H1 (cell line): ENCODE results near the gene RUNX1.

Experiments
- CREB1 ChIP-seq: IDR thresholded peaks from 2 replicates; pipeline ENCODE4 v1.6.1; 2012; ENCODE audit warnings: inconsistent platforms
- EP300 ChIP-seq, 2 experiments: IDR thresholded peaks; 1 replicate in 1 of 2; 2 replicates in 1 of 2; pipeline ENCODE4 v1.6.1; 2011 to 2012; ENCODE audit warnings: low read depth in 2 of 2, low read length in 2 of 2, mild to moderate bottlenecking in 2 of 2, borderline replicate concordance in 1 of 2, inconsistent platforms in 1 of 2, moderate library complexity in 1 of 2
- POLR2A ChIP-seq, 2 experiments: IDR thresholded peaks; 1 replicate in 1 of 2; 2 replicates in 1 of 2; pipeline ENCODE4 v1.6.1; 2011; ENCODE audit warnings: low read depth in 2 of 2, low read length in 2 of 2, mild to moderate bottlenecking in 2 of 2; ENCODE audit errors: control extremely low read depth in 1 of 2
- POLR2AphosphoS5 ChIP-seq: IDR thresholded peaks from 2 replicates; pipeline ENCODE4 v1.6.1; 2011; ENCODE audit warnings: low read depth, low read length
- SP1 ChIP-seq: IDR thresholded peaks from 2 replicates; pipeline ENCODE4 v1.6.1; 2011; ENCODE audit warnings: low read depth, low read length
- TF ChIP-seq, protein P1 (sequence below): IDR thresholded peaks from 2 replicates; pipeline ENCODE4 v1.6.1; 2012; ENCODE audit warnings: inconsistent platforms
- TF ChIP-seq, protein P2 (sequence below), 3 experiments: IDR thresholded peaks; 1 replicate in 2 of 3; 2 replicates in 1 of 3; pipeline versions ENCODE4 v1.5.1 to v1.6.1; 2011; ENCODE audit warnings: low read length in 3 of 3, mild to moderate bottlenecking in 3 of 3, inconsistent platforms in 2 of 3, low read depth in 1 of 3, moderate library complexity in 1 of 3; ENCODE audit not compliant: insufficient read depth in 1 of 3; ENCODE audit errors: control extremely low read depth in 1 of 3

- TF ChIP-seq SP1 (no peak), POLR2AphosphoS5 (no peak), CREB1 (no peak), EP300 (IDR thresholded peaks at IDR 0.05; ENCODE audit: borderline replicate concordance in 1 of 2, low read depth in 2 of 2, low read length in 2 of 2) (no peak), POLR2A (IDR thresholded peaks at IDR 0.05; ENCODE audit: control extremely low read depth in 1 of 2, low read depth in 2 of 2, low read length in 2 of 2) (no peak)
- TF ChIP-seq, protein P1, sequence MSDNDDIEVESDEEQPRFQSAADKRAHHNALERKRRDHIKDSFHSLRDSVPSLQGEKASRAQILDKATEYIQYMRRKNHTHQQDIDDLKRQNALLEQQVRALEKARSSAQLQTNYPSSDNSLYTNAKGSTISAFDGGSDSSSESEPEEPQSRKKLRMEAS: no peak
- TF ChIP-seq, protein P2, sequence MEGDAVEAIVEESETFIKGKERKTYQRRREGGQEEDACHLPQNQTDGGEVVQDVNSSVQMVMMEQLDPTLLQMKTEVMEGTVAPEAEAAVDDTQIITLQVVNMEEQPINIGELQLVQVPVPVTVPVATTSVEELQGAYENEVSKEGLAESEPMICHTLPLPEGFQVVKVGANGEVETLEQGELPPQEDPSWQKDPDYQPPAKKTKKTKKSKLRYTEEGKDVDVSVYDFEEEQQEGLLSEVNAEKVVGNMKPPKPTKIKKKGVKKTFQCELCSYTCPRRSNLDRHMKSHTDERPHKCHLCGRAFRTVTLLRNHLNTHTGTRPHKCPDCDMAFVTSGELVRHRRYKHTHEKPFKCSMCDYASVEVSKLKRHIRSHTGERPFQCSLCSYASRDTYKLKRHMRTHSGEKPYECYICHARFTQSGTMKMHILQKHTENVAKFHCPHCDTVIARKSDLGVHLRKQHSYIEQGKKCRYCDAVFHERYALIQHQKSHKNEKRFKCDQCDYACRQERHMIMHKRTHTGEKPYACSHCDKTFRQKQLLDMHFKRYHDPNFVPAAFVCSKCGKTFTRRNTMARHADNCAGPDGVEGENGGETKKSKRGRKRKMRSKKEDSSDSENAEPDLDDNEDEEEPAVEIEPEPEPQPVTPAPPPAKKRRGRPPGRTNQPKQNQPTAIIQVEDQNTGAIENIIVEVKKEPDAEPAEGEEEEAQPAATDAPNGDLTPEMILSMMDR (IDR thresholded peaks at IDR 0.05; ENCODE audit: control extremely low read depth in 1 of 3, insufficient read depth in 1 of 3, low read depth in 1 of 3, low read length in 3 of 3): no peak
These were observed 6.3 kb downstream of the RUNX1 start for GRCh38 chr21:35042836-35043235.
